H1 (cell line): ENCODE results near the gene ADGRD2. TPM values are rescaled to one million over a fixed set of nuclear protein-coding genes. Genes with fewer than 3 reads are reported as not detected.

Source experiments
- BRCA1 ChIP-seq: IDR thresholded peaks from 2 replicates; pipeline ENCODE4 v1.6.1; 2012; ENCODE audit warnings: low read depth, low read length, improper control_type of control experiment
- CEBPB ChIP-seq: IDR thresholded peaks from 2 replicates; pipeline ENCODE4 v1.6.1; 2012; ENCODE audit warnings: low read depth, low read length
- CHD7 ChIP-seq: fragments of 300-600 bp; sonication (generic); IDR thresholded peaks from 2 replicates; pipeline ENCODE4 v1.7.1; 2012; ENCODE audit warnings: low read length, moderate library complexity, mild to moderate bottlenecking, inconsistent platforms; ENCODE audit not compliant: insufficient replicate concordance
- FOSL1 ChIP-seq: IDR thresholded peaks from 2 replicates; pipeline ENCODE4 v1.6.1; 2011; ENCODE audit warnings: mild to moderate bottlenecking, low read depth, low read length, moderate library complexity; ENCODE audit not compliant: insufficient read depth
- KDM5A ChIP-seq: fragments of 200-600 bp; IDR thresholded peaks from 2 replicates; pipeline ENCODE4 v1.7.1; 2012; ENCODE audit warnings: mild to moderate bottlenecking, low read length, inconsistent platforms, mixed read lengths
- MAFK ChIP-seq: IDR thresholded peaks from 2 replicates; pipeline ENCODE4 v1.6.1; 2012; ENCODE audit warnings: low read depth, mild to moderate bottlenecking, improper control_type of control experiment, low read length
- NANOG ChIP-seq: IDR thresholded peaks from 2 replicates; pipeline ENCODE4 v1.6.1; 2011; ENCODE audit warnings: low read length, low read depth, mild to moderate bottlenecking, inconsistent platforms; ENCODE audit not compliant: insufficient read depth, poor library complexity, severe bottlenecking
- TBP ChIP-seq: IDR thresholded peaks from 2 replicates; pipeline ENCODE4 v1.6.1; 2011; ENCODE audit warnings: low read depth, low read length, improper control_type of control experiment
- TEAD4 ChIP-seq: IDR thresholded peaks from 2 replicates; pipeline ENCODE4 v1.6.1; 2012; ENCODE audit warnings: low read depth, low read length, inconsistent platforms, mixed read lengths
- YY1 ChIP-seq: IDR thresholded peaks from 2 replicates; pipeline ENCODE4 v1.6.1; 2011; ENCODE audit warnings: low read depth, mild to moderate bottlenecking, low read length
- polyA plus RNA-seq, 7 experiments: library from polyadenylated mRNA; depleted of rRNA in 3 of 7; stranded (reverse) in 5 of 7; unstranded in 2 of 7; fragments of >200 nt in 5 of 7; fragments of 200-250 nt in 2 of 7; gene quantifications; 1 replicate in 5 of 7; 2 replicates in 1 of 7; 4 replicates in 1 of 7; pipeline versions ENCODE4 v1.2.1 to v1.2.3, GENCODE V29; 2011 to 2013; ENCODE audit warnings: missing spikeins in 2 of 7, mixed read lengths in 2 of 7
- total RNA-seq: library from RNA; stranded (reverse); fragmentation: NEBNext Ultra II Directional; extraction: Animal tissue kit (Norgen Biotek cat#: 25700); gene quantifications from 2 replicates; pipeline ENCODE4 v1.2.1, GENCODE V29; 2021
- TF ChIP-seq, protein P1 (sequence below): IDR thresholded peaks from 2 replicates; pipeline ENCODE4 v1.6.1; 2012; ENCODE audit warnings: low read length, inconsistent platforms

ADGRD2 gene
- total and polyA plus RNA-seq, 2 of the 8 experiments (the other 6 are each of a cell fraction or from before 2014, with no cell fraction given), result 0.41 to 1.4 TPM

- TF ChIP-seq CHD7 (no peak), KDM5A (no peak), TBP (no peak), YY1 (no peak), MAFK (no peak), BRCA1 (no peak), CEBPB (no peak), NANOG (no peak), TEAD4 (no peak), FOSL1 (no peak)
- TF ChIP-seq, protein P1, sequence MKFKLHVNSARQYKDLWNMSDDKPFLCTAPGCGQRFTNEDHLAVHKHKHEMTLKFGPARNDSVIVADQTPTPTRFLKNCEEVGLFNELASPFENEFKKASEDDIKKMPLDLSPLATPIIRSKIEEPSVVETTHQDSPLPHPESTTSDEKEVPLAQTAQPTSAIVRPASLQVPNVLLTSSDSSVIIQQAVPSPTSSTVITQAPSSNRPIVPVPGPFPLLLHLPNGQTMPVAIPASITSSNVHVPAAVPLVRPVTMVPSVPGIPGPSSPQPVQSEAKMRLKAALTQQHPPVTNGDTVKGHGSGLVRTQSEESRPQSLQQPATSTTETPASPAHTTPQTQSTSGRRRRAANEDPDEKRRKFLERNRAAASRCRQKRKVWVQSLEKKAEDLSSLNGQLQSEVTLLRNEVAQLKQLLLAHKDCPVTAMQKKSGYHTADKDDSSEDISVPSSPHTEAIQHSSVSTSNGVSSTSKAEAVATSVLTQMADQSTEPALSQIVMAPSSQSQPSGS, result no peak
Measured at GRCh38 chr9:124481115-124481514, 30.9 kb downstream of the ADGRD2 start (continued).
